HCEC 1CT (cell line): Measurements from ENCODE around the gene LPCAT2.
A peak's percentile ranks its signal among the peaks of the same experiment; 100 is the strongest.

Experiments used
- DNase-seq: peaks from one replicate; pipeline ENCODE4 v3.0.0-alpha.2; 2017

Gene LPCAT2

DNA sequence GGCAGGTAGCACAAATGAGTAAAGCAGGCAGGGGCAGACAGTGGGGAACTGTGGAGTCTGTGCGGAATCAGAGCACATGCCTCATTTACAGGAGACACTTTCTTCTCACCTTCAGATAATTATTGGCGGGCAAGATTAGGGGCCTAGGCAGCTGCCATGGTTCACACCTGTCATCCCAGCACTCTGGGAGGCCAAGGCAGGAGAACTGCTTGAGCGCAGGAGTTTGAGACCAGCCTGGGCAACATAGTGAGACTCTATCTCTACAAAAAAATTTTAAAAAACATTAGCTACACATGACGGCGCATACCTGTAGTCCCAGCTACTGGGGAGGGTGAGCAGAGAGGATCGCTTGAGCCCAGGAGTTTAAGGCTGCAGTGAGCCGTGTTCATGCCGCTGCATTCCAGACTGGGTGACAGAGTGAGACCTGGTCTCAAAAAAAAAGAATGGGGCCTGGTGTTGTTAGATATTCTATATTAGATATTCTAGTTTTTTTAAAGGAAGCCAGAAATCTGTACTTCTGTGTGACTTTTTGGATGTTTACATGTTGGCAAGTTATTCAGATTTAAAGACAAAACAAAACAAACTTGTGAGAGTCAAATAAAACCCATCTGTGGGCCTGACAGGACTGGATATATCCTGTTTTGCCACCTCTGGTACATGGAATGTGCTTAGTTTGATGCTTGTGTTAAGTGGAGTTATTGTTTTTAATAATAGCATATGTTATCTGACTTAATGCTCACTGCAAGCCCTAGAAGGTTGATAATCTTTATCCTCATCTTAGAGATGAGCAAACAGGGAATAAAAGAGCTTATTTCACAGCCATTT, 4.9 kb upstream of the LPCAT2 start:
- no peak for DNase-seq

GRCh38 chr16:55505333-55506015, 3.4 kb upstream of the LPCAT2 start:
- no peak for DNase-seq

DNA sequence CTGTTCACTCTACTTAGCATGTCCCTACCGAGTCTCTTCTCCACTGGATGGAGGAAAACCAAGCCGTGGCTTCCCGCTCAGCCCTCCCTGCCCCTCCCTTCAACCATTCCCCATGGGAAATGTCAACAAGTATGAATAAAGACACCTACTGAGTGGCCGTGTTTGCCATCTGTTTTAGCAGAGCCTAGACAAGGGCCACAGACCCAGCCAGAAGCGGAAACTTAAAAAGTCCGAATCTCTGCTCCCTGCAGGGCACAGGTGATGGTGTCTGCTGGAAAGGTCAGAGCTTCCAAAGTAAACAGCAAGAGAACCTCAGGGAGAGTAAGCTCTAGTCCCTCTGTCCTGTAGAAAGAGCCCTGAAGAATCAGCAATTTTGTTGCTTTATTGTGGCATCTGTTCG, 2.8 kb upstream of the LPCAT2 start:
- DNase-seq: no peak

GRCh38 chr16:55506708-55507107, 2.2 kb upstream of the LPCAT2 start:
- no peak for DNase-seq

- no peak for DNase-seq
Measured at GRCh38 chr16:55508271-55508921, 476 bp upstream of the LPCAT2 start.

- DNase-seq: no peak
Measured at GRCh38 chr16:55510185-55510805, 1.4 kb downstream of the LPCAT2 start.

DNA sequence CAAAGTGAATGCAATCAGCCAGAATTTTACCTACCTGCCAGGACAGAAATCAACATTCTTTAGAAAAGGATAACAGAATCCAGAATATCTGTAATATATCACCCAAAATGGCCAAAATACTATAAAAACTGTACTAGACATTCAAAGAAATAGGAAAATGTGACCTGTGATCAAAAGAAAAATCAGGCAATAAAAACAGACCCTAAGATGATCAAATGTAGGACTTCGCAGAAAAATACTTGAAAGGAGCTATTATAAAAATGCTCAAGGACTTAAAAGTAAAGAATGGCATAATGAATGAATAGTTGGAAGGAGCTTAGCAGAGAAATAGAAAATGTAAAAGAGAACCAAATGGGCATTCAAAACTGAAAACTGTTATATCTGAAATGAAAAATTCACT, 4.1 kb downstream of the LPCAT2 start:
- no peak for DNase-seq

DNA sequence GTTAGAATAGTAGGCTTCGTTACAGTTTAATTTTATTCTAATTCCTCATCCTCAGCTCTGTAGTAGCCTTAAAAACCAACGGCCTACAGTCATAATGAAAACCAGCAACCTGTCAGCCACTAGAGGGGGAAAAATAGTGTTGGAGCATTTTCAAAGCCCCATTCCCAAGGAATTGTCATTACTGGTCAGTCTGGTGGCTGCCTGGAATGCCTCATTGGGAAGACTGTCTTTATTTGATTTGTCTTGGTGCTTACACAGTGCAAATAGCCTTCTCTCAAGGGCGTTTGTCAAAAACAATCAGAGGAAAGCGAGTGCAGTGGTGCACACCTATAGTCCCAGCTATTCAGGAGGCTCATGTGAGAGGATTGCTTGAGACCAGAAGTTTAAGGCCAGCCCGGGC, 4.7 kb downstream of the LPCAT2 start:
- DNase-seq: no peak

- DNase-seq: peak; percentile 48
Measured at GRCh38 chr16:55515111-55515510, 6.2 kb downstream of the LPCAT2 start.

DNA sequence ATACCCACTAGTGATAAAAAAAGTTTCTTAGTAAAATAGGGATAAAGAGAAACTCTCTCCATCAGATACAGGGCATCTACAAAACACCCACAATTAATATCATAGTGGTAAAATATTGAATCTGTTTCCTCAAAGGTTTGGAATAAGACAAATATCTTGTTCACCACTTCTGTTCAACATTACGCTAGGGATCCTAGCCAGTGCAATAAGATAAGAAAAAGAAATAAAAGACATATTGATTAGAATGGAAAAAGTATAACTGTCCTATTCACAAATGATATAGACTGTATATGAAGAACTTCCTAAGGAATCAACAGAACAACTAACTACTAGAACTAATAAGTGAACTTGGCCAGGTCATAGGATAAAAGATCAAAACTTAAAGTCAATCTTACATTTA, 12.9 kb downstream of the LPCAT2 start:
- no peak for DNase-seq

DNA sequence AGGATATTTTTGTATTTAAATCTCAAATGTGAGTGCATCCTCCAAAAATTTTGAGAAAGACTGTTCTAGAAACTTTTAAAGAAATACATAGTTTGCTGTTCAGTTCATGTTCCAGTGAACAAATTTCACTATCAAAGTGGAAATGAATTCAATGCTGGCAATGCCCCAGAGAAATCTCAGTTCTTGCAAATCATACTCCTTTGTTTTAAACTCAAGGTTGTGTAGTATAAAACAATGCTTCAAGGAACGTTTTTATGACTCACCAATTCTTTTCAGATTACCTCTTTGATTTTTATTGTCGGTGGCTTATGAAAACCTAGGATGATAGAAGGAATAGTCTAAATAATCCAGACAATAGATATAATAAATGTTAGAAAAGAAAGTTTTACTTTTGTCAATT, 17.6 kb downstream of the LPCAT2 start:
- no peak for DNase-seq

GRCh38 chr16:55527885-55528284, 19.0 kb downstream of the LPCAT2 start:
- DNase-seq: no peak

- no peak for DNase-seq
Measured at GRCh38 chr16:55529018-55529417, 20.1 kb downstream of the LPCAT2 start.

DNA sequence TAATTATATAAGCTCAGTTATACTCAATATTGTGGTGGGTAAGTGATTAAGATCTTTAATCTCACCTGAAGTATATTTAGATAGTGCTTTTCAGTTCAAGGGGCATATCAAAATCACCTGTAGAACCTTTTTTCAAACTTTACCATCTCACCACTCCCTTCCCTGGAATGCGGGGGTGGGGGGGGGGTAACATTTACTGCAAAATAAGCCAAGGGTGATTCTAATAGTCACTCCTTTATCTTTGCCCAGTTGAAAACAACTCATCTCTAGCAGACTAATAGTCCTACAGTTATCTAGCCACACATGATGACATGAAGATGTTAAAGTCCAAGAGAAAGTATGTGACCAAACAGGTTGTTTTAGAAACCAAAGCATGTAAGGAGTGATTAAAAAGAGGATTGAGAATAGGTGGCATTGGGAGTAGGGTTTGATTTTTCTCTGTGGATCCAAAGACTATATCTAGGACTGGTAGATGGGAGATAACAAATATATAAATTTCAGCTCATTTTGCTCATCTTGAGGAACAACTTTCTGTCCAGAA, 21.5 kb downstream of the LPCAT2 start:
- DNase-seq: no peak

DNA sequence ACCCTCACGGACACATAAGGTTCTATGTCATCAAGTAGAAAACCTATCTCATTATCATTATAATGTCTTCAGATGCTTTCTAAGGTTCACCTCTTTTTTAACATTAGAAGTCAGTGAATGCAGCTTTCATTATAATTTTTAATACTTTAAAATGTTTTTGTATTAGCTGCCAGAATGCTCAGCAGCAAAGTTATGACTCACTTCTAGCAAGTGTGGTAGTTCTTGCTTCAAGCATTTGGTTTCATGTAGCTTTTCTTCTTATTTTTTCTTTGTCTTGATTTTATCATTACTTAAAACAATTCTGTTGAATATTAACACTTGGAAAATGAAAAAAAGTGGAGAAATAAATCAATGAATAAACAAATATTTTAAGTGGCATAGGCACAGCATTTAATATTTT, 23.4 kb downstream of the LPCAT2 start:
- DNase-seq: no peak

GRCh38 chr16:55534756-55535155, 25.9 kb downstream of the LPCAT2 start:
- DNase-seq: no peak

- DNase-seq: peak; percentile 7
Measured at GRCh38 chr16:55539049-55539448, 30.2 kb downstream of the LPCAT2 start.

DNA sequence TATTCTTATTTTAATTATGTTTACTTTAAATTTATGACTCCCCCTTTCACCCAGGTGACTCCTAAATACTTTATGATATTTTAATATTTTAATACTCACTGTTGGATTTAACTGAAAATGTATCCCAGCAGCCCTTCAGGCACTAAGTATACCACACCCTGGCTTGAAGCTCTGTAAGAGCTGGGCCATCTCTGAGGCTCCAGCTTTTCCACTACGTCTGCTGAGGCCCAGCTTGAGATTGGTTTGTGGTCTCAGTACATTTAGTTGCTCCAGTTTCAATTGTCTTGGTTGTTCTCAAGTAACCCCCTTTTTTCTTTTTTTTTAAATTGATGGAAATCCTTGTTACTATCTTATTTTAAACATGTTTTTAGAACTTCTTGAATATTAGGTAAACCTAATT, 30.6 kb downstream of the LPCAT2 start:
- no peak for DNase-seq

DNA sequence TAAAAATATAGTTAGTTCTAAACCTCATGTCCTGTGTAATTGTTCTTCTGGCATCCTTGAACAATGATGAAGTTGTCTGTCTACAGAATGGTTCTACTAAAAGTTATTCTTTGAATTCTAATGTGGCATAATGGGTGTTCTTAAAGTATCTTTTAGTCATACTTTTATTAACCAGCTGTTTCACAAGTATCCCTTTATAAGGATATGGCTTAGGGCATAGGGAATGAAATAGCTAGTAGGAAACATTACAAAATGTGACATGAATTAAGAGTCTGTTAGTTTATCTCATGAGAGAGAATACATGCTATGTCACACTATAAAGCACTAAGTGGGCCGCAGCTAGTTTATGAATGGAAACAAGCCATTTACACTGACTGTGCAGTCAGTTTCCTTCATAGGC, 31.3 kb downstream of the LPCAT2 start:
- no peak for DNase-seq

- peak; percentile 69 for DNase-seq
Measured at GRCh38 chr16:55542459-55543082, 33.7 kb downstream of the LPCAT2 start.

DNA sequence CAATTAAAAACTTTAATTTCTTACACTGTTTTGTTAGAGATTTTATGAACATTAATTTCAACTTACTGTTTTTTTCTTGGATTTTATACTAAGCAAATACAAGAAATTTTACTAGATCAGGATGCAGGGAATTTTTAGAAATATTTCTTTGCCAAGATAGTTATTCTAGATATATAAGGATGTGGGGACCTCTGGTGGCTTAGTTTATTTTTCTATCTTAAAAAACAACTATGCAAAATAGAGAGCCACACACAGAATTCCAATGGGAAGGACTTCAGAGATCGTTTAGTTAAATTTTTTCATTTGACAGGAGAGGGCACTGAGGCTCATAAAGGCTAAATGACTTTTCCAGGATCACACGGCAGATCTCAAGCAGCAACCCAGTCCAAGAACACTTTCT, 34.6 kb downstream of the LPCAT2 start:
- DNase-seq: peak; percentile 52

DNA sequence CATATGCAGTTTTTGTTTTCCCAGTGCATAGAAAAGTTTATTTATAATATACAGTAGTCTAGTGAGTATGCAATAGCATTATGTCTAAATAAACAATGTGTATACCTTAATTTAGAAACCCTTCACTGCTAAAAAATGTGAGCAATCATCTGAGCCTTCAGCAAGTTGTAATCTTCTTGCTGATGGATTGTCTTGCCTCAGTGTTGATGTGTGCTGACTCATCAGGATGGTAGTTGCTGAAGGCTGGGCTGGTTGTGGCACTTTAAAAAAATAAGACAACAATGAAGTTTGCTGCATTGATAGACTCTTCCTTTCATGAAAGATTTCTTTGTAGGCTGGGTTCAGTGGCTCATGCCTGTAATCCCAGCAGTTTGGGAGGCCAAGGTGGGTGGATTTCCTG, 43.7 kb downstream of the LPCAT2 start:
- peak; percentile 75 for DNase-seq

DNA sequence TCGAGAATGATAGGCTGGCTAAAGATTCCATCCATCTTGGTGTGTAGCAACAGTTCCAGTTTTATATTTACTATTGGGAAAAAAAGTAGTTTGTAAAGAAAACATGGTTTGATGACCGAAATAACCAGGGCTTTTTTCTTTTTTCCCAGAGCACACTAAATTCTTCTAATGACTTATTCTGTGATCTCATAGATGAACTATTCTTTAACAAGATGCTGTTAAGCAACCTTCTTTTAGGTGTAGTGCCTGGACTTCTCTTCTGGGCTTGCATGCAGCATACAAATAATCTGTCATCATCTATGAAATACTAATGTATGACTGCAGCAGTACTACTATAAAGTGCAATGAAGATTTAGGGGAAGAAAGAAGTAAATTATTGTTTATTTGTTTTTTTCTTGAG, 46.6 kb downstream of the LPCAT2 start:
- DNase-seq: no peak
